Panc1 (cell line): ENCODE data around the gene CMTM7.

Source experiments
- CTCF ChIP-seq: fragments of 450-650 bp; IDR thresholded peaks from 2 replicates; pipeline ENCODE4 v1.5.1; 2017; ENCODE audit warnings: mild to moderate bottlenecking
- POLR2AphosphoS5 ChIP-seq: IDR thresholded peaks from 2 replicates; pipeline ENCODE4 v1.6.1; 2012; ENCODE audit warnings: mild to moderate bottlenecking, low read depth, low read length, moderate library complexity
- REST ChIP-seq, 2 experiments: IDR thresholded peaks; 2 replicates each; pipeline ENCODE4 v1.6.1; 2011 to 2012; ENCODE audit warnings: low read depth in 2 of 2, control low read depth in 1 of 2, low read length in 1 of 2, mild to moderate bottlenecking in 1 of 2, moderate library complexity in 1 of 2; ENCODE audit not compliant: insufficient read depth in 1 of 2

- TF ChIP-seq CTCF, result peak; percentile 68
- no peak for TF ChIP-seq POLR2AphosphoS5
- no peak for TF ChIP-seq REST (IDR thresholded peaks at IDR 0.05; ENCODE audit: insufficient read depth in 1 of 2, low read depth in 2 of 2, low read length in 1 of 2)
Observed at GRCh38 chr3:32399030-32399620, 7.5 kb downstream of the CMTM7 start.
